Parathyroid adenoma (tissue), 2 donors: ENCODE measurements around the gene RHOT1.

Experiments used
- H2AFZ ChIP-seq: fragments of 300-600 bp; sonication (generic); one replicate; pipeline ENCODE4 v1.7.0; 2017; ENCODE audit warnings: antibody characterized with exemption, mild to moderate bottlenecking
- H3K27ac ChIP-seq: fragments of 300-600 bp; sonication (generic); one replicate; pipeline ENCODE4 v1.7.0; 2017
- H3K27me3 ChIP-seq: fragments of 300-600 bp; sonication (generic); one replicate; pipeline ENCODE4 v1.7.0; 2017; ENCODE audit warnings: low read length; ENCODE audit not compliant: control insufficient read depth, insufficient read depth
- H3K36me3 ChIP-seq: fragments of 300-600 bp; sonication (generic); one replicate; pipeline ENCODE4 v1.7.0; 2017; ENCODE audit warnings: low read length; ENCODE audit not compliant: control insufficient read depth, insufficient read depth
- H3K4me1 ChIP-seq: fragments of 300-600 bp; sonication (generic); one replicate; pipeline ENCODE4 v1.7.0; 2017; ENCODE audit warnings: control low read depth
- H3K4me2 ChIP-seq: fragments of 300-600 bp; sonication (generic); one replicate; pipeline ENCODE4 v1.7.0; 2017; ENCODE audit warnings: low read length
- H3K4me3 ChIP-seq: fragments of 300-600 bp; sonication (generic); one replicate; pipeline ENCODE4 v1.7.0; 2017; ENCODE audit warnings: low read depth, low read length
- H3K79me2 ChIP-seq: fragments of 300-600 bp; sonication (generic); one replicate; pipeline ENCODE4 v1.7.0; 2017; ENCODE audit warnings: control low read depth
- H3K9ac ChIP-seq: fragments of 300-600 bp; sonication (generic); one replicate; pipeline ENCODE4 v1.7.0; 2017; ENCODE audit warnings: mild to moderate bottlenecking
- H3K9me3 ChIP-seq: fragments of 300-600 bp; sonication (generic); one replicate; pipeline ENCODE4 v1.7.0; 2017; ENCODE audit warnings: low read length; ENCODE audit not compliant: control insufficient read depth
- TF ChIP-seq, protein P1 (sequence below): fragments of 300-600 bp; sonication (generic); IDR thresholded peaks from one replicate; pipeline ENCODE4 v1.7.0; 2017; ENCODE audit warnings: antibody characterized with exemption, mild to moderate bottlenecking
- donor health status: primary hyperparathyroidism.

The RHOT1 gene

DNA sequence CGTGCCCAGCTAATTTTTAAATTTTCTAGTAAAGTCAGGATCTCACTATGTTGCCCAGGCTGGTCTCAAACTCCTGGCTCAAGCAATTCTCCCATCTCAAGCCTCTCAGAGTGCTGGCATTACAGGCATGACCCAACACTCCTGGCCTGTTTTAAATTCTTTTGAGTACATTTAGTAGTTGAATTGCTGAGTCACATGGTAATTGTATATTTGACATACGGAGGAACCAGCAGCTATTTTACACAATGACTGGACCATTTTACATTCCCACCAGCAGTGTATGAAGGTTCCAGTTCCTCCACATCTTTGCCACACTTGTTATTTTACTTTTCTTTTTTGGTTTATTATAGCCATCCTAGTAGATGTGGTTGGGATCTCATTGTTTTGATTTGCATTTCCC is 43.6 kb downstream of the RHOT1 start:
- Histone ChIP-seq H3K27me3 (no peaks in the 10 kb centered on the region), H2AFZ (no peak overlapping the region), H3K9ac (no peak overlapping the region), H3K79me2 (no peaks in the 10 kb centered on the region), H3K9me3 (no peaks in the 10 kb centered on the region), H3K4me1 (no peaks in the 10 kb centered on the region), H3K36me3 (no peaks in the 10 kb centered on the region), H3K27ac (no peak overlapping the region), H3K4me3 (no peak overlapping the region), H3K4me2 (no peak overlapping the region)
- TF ChIP-seq, protein P1, sequence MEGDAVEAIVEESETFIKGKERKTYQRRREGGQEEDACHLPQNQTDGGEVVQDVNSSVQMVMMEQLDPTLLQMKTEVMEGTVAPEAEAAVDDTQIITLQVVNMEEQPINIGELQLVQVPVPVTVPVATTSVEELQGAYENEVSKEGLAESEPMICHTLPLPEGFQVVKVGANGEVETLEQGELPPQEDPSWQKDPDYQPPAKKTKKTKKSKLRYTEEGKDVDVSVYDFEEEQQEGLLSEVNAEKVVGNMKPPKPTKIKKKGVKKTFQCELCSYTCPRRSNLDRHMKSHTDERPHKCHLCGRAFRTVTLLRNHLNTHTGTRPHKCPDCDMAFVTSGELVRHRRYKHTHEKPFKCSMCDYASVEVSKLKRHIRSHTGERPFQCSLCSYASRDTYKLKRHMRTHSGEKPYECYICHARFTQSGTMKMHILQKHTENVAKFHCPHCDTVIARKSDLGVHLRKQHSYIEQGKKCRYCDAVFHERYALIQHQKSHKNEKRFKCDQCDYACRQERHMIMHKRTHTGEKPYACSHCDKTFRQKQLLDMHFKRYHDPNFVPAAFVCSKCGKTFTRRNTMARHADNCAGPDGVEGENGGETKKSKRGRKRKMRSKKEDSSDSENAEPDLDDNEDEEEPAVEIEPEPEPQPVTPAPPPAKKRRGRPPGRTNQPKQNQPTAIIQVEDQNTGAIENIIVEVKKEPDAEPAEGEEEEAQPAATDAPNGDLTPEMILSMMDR, result no peak

GRCh38 chr17:32187271-32187670 is 45.0 kb downstream of the RHOT1 start:
- no peak overlapping the region for H3K9ac ChIP-seq
- TF ChIP-seq, protein P1, result no peak
- H3K4me2 ChIP-seq, result no peak overlapping the region
- H3K9me3 ChIP-seq, result no peaks in the 10 kb centered on the region
- no peaks in the 10 kb centered on the region for H3K79me2 ChIP-seq
- H3K36me3 ChIP-seq, result no peaks in the 10 kb centered on the region
- no peak overlapping the region for H3K27ac ChIP-seq
- H2AFZ ChIP-seq, result no peak overlapping the region
- H3K4me3 ChIP-seq, result no peak overlapping the region
- H3K27me3 ChIP-seq, result no peaks in the 10 kb centered on the region
- H3K4me1 ChIP-seq, result no peaks in the 10 kb centered on the region

- TF ChIP-seq, protein P1, result no peak
- no peaks in the 10 kb centered on the region for H3K4me1 ChIP-seq
- H3K36me3 ChIP-seq, result no peaks in the 10 kb centered on the region
- H3K27ac ChIP-seq, result no peak overlapping the region
- no peaks in the 10 kb centered on the region for H3K27me3 ChIP-seq
- H3K9ac ChIP-seq, result no peak overlapping the region
- no peaks in the 10 kb centered on the region for H3K9me3 ChIP-seq
- H3K4me3 ChIP-seq, result no peak overlapping the region
- no peak overlapping the region for H2AFZ ChIP-seq
- no peaks in the 10 kb centered on the region for H3K79me2 ChIP-seq
- no peak overlapping the region for H3K4me2 ChIP-seq
Observed at GRCh38 chr17:32189343-32189742, 47.0 kb downstream of the RHOT1 start.

- TF ChIP-seq, protein P1, result no peak
- no peaks in the 10 kb centered on the region for H3K9me3 ChIP-seq
- H3K27ac ChIP-seq, result no peak overlapping the region
- no peak overlapping the region for H2AFZ ChIP-seq
- H3K4me1 ChIP-seq, result no peaks in the 10 kb centered on the region
- no peaks in the 10 kb centered on the region for H3K36me3 ChIP-seq
- H3K4me2 ChIP-seq, result no peak overlapping the region
- H3K27me3 ChIP-seq, result no peaks in the 10 kb centered on the region
- H3K4me3 ChIP-seq, result no peak overlapping the region
- H3K9ac ChIP-seq, result no peak overlapping the region
- H3K79me2 ChIP-seq, result no peaks in the 10 kb centered on the region
Observed at GRCh38 chr17:32191306-32191705, 49.0 kb downstream of the RHOT1 start.

- H3K27ac ChIP-seq, result no peak overlapping the region
- H2AFZ ChIP-seq, result no peak overlapping the region
- no peaks in the 10 kb centered on the region for H3K4me1 ChIP-seq
- no peaks in the 10 kb centered on the region for H3K9me3 ChIP-seq
- H3K36me3 ChIP-seq, result no peaks in the 10 kb centered on the region
- no peak overlapping the region for H3K9ac ChIP-seq
- H3K4me3 ChIP-seq, result no peak overlapping the region
- no peak overlapping the region for H3K4me2 ChIP-seq
- H3K27me3 ChIP-seq, result no peaks in the 10 kb centered on the region
- H3K79me2 ChIP-seq, result no peaks in the 10 kb centered on the region
- TF ChIP-seq, protein P1, result no peak
Observed at GRCh38 chr17:32192379-32192778, 50.1 kb downstream of the RHOT1 start.
